ENCODE measurements around the gene BCDIN3D. TPM values are rescaled to one million over a fixed set of nuclear protein-coding genes. Genes with fewer than 3 reads are reported as not detected.

The BCDIN3D gene
- total RNA-seq, 4 donors from 2014 or later = 2.2 to 6.2 (median 5.5) TPM

DNA sequence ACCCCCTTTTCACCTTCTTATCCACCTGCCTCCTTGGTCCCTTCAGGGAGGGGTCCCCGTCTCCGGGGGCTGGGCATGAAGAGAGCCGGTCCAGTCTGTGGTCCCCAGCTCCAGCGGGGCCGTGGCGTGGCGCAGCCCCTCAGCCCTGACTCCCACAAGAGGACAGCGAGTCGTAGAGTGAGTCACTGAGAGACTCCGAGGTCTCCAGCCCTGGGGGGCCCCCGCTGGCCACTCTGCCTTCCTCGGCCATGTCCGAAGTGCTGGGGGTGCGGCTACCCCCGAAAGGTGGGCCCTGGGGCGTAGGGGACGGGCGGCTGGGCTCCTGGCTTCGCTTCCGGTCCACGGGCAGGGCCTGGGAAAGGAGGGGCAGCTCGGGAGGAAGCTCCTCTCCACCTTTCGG lies 51.2 kb downstream of the BCDIN3D start:
- no peaks in the 10 kb centered on the region for H3K4me1 ChIP-seq
- TF ChIP-seq POLR2AphosphoS5 (IDR thresholded peaks at IDR 0.05) = no peak
- no peak for TF ChIP-seq POLR2A (IDR thresholded peaks at IDR 0.05; ENCODE audit: low read depth)
- TF ChIP-seq EP300 (IDR thresholded peaks at IDR 0.05) = no peak
- TF ChIP-seq, protein P1, sequence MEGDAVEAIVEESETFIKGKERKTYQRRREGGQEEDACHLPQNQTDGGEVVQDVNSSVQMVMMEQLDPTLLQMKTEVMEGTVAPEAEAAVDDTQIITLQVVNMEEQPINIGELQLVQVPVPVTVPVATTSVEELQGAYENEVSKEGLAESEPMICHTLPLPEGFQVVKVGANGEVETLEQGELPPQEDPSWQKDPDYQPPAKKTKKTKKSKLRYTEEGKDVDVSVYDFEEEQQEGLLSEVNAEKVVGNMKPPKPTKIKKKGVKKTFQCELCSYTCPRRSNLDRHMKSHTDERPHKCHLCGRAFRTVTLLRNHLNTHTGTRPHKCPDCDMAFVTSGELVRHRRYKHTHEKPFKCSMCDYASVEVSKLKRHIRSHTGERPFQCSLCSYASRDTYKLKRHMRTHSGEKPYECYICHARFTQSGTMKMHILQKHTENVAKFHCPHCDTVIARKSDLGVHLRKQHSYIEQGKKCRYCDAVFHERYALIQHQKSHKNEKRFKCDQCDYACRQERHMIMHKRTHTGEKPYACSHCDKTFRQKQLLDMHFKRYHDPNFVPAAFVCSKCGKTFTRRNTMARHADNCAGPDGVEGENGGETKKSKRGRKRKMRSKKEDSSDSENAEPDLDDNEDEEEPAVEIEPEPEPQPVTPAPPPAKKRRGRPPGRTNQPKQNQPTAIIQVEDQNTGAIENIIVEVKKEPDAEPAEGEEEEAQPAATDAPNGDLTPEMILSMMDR (IDR thresholded peaks at IDR 0.05) = no peak
- H3K27ac ChIP-seq (replicated peaks in 1 of 4) = no peak overlapping the region
- peaks cover 14 to 69% (median 63%) of the 10 kb centered on the region in 4 donors for H3K36me3 ChIP-seq
- H3K9me3 ChIP-seq = no peaks in the 10 kb centered on the region
- DNase-seq (ENCODE audit: extremely low spot score) = no peak
- H3K27me3 ChIP-seq = no peaks in the 10 kb centered on the region
- H3K4me3 ChIP-seq = no peak overlapping the region
- intact Hi-C loops (cut with DNase I) = no loop called here
- WGBS = 92% methylated on average over 5 of the region's 23 CpGs

DNA sequence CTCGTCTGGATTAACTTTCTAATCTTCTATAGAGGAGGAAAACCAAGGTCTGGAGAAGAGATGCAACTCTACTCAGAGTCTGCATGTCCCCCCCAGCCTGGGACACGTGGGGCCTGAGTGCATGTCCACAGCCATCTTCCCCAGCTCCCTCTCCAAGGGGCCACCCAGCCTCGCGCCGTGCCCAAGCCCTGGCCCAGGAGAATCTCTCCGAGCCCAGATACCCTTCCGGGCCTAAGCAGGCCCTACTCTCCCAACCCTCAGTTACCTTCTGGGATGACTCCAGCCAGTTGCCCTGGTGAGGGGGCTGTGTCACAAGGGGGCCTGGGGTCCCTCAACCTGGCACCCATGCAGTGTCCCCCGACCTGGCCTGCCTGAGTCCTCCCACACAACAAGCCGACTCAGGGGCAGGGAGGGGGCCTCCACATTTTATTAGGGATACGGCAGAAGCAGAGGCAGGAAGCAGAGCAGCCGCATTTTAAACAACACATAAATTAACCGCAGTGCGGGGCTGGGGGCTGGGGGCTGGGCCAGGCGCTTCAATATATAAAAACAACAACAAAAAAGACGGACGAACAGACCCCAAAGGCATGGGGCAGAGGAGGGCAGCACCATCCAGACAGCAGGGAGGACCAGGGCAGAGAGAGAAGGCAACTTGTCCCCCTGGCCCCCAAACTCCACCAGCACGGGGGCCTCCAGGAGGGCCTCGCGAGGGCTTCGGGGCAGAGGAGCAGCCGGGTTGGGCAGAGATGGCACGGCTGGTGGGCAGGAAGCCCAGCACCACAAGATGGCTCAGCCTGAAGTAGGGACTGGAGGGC lies 52.0 kb downstream of the BCDIN3D start:
- intact Hi-C loops (cut with DNase I) = no loop called here
- H3K27me3 ChIP-seq = no peaks in the 10 kb centered on the region
- TF ChIP-seq, protein P1 (IDR thresholded peaks at IDR 0.05) = no peak
- TF ChIP-seq POLR2A (IDR thresholded peaks at IDR 0.05; ENCODE audit: low read depth) = no peak
- TF ChIP-seq POLR2AphosphoS5 (IDR thresholded peaks at IDR 0.05) = no peak
- H3K9me3 ChIP-seq = no peaks in the 10 kb centered on the region
- no peak overlapping the region for H3K4me3 ChIP-seq
- no peak for DNase-seq (ENCODE audit: extremely low spot score)
- WGBS = 84% methylated on average over 22 of the region's 22 CpGs
- peaks cover 14 to 62% (median 55%) of the 10 kb centered on the region in 4 donors for H3K36me3 ChIP-seq
- no peaks in the 10 kb centered on the region for H3K4me1 ChIP-seq
- H3K27ac ChIP-seq (replicated peaks in 1 of 4) = no peak overlapping the region

DNA sequence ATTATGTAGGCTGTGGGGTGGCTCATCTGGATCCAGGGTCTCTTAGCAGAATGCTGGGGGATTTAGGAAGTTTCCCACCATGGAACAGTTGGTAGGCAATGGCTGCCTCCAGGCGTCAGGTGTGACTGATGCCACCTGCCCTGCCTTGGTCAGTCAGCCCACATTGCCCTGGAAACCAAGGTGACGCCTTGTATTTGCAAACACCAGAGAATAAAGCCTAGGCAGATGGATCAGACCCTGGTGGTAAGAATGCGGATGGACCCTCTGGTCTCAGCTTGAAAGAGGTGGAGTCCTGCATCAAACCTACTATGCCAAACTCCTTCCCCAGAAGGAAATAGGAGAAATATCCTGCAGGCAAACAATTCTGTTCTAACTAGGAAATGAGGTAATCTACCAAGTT lies 52.9 kb downstream of the BCDIN3D start:
- DNase-seq (ENCODE audit: extremely low spot score) = no peak
- no peak overlapping the region for H3K4me3 ChIP-seq
- peaks cover 0 to under 1% (median under 1%) of the 10 kb centered on the region in 4 donors for H3K4me1 ChIP-seq
- intact Hi-C loops (cut with DNase I) = no loop called here
- H3K36me3 ChIP-seq = peaks cover 14 to 52% (median 46%) of the 10 kb centered on the region in 4 donors
- no peaks in the 10 kb centered on the region for H3K27me3 ChIP-seq
- no peak overlapping the region for H3K27ac ChIP-seq (replicated peaks in 1 of 4)
- TF ChIP-seq EP300 (IDR thresholded peaks at IDR 0.05) = no peak
- TF ChIP-seq, protein P1 (IDR thresholded peaks at IDR 0.05) = no peak
- no peak for TF ChIP-seq POLR2A (IDR thresholded peaks at IDR 0.05; ENCODE audit: low read depth)
- TF ChIP-seq POLR2AphosphoS5 (IDR thresholded peaks at IDR 0.05) = no peak
- H3K9me3 ChIP-seq = no peaks in the 10 kb centered on the region
- 79% methylated on average over 3 of the region's 3 CpGs for WGBS

DNA sequence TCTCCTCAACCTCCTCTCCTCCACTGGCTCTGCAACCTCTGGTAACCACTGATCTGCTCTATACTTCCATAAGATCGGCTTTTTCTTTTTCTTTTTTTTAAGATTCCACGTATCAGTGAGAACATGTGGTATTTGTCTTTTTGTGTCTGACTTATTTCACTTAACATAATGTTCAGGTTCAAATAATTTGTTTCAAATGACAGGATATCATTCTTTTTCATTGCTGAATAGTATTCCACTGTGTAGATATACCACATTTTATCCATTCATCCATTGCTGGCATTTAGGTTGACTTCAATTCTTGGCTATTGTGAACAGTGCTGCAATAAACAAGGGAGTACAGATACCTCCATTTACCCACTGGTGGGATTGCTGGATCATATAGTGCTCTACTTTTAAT lies 55.2 kb downstream of the BCDIN3D start:
- Histone ChIP-seq H3K27ac (replicated peaks in 1 of 4) (no peak overlapping the region), H3K36me3 (peaks cover 14 to 29% (median 29%) of the 10 kb centered on the region in 4 donors), H3K27me3 (no peaks in the 10 kb centered on the region), H3K9me3 (no peaks in the 10 kb centered on the region), H3K4me1 (peaks cover 17 to 21% (median 18%) of the 10 kb centered on the region in 4 donors), H3K4me3 (no peak overlapping the region)
- TF ChIP-seq, protein P1 (IDR thresholded peaks at IDR 0.05) = no peak
- TF ChIP-seq EP300 (IDR thresholded peaks at IDR 0.05) (no peak), POLR2A (IDR thresholded peaks at IDR 0.05; ENCODE audit: low read depth) (no peak), POLR2AphosphoS5 (IDR thresholded peaks at IDR 0.05) (no peak)
- intact Hi-C loops (cut with DNase I) = no loop called here
- WGBS = 96% methylated on average over 2 of the region's 2 CpGs
- no peak for DNase-seq (ENCODE audit: extremely low spot score)

Other genes with a start within 250 kb of the BCDIN3D start
- under 1 TPM; under 0.01 to 0.46 (median 0.21) TPM for gene FAM186B, start 237.5 kb downstream of the BCDIN3D start, total RNA-seq
- 10 to 100 TPM in 3 of 4 donors, 1 to 10 TPM in 1; 9.6 to 19.0 (median 13.9) TPM for gene PRPF40B, start 219.5 kb downstream of the BCDIN3D start, total RNA-seq
- 10 to 100 TPM in 3 of 4 donors, 1 to 10 TPM in 1; 9.6 to 14.6 (median 12.8) TPM for gene FMNL3, start 135.7 kb downstream of the BCDIN3D start, total RNA-seq
- 100 to 1,000 TPM; 228 to 395 (median 322) TPM for gene TMBIM6, start 101.5 kb downstream of the BCDIN3D start, total RNA-seq
- gene NCKAP5L, start 14.7 kb downstream of the BCDIN3D start, total RNA-seq = 10 to 100 TPM; 15.0 to 30.5 (median 23.0) TPM
- 10 to 100 TPM in 1 of 4 donors, 1 to 10 TPM in 3; 4.1 to 10.3 (median 7.4) TPM for gene FAIM2, start 60.8 kb upstream of the BCDIN3D start, total RNA-seq
- not detected for gene AQP2, start 107.6 kb upstream of the BCDIN3D start, total RNA-seq
- gene AQP5, start 118.8 kb upstream of the BCDIN3D start, total RNA-seq = under 1 TPM in 1 of 4 donors, not detected in 3; 0.83 TPM
- under 1 TPM in 1 of 4 donors, not detected in 3; 0.11 TPM for gene AQP6, start 129.8 kb upstream of the BCDIN3D start, total RNA-seq
- 10 to 100 TPM; 10.5 to 13.3 (median 11.4) TPM for gene RACGAP1, start 182.4 kb upstream of the BCDIN3D start, total RNA-seq
- 1 to 10 TPM in 3 of 4 donors, under 1 TPM in 1; 0.66 to 5.6 (median 2.9) TPM for gene ASIC1, start 214.5 kb upstream of the BCDIN3D start, total RNA-seq
- 10 to 100 TPM; 20.3 to 72.4 (median 45.2) TPM for gene SMARCD1, start 242.2 kb upstream of the BCDIN3D start, total RNA-seq

Measured in esophagus muscularis mucosa (tissue), 4 donors.